Melanocyte of skin (primary cell): ENCODE data around the gene CLEC2L. TPM values are rescaled to one million over a fixed set of nuclear protein-coding genes. Genes with fewer than 3 reads are reported as not detected.

Experiments
- total RNA-seq, 2 donors: library from RNA; depleted of rRNA; stranded (reverse); fragments of >200 nt; gene quantifications; 2 replicates each; pipeline ENCODE4 v1.2.3, GENCODE V29; 2012

Gene CLEC2L
- total RNA-seq, result not detected

GRCh38 chr7:139523199-139523941 lies at the start of gene CLEC2L:
Gene CLEC2L (plus strand): TSS chr7:139523685. CDS start chr7:139523928, 243 bp downstream.

Other genes with a start within 250 kb of the CLEC2L start
- 10 to 100 TPM; 15.1 to 15.7 TPM for gene FMC1, start 182.3 kb upstream of the CLEC2L start, total RNA-seq
- gene LUC7L2, start 163.8 kb upstream of the CLEC2L start, total RNA-seq, result 10 to 100 TPM; 29.3 to 41.6 TPM
- not detected for gene KLRG2, start 40.0 kb upstream of the CLEC2L start, total RNA-seq